NCI-H345 treated with DMSO at 0.1 percent for 48 hours (cell line): ENCODE data around the gene DNAH3.
"Not testable (repeated sequence)": the region's sequence is repeated elsewhere in the genome, so short reads cannot be mapped to it uniquely, and the experiment has no call there.

Experiments used
- DNase-seq: peaks from one replicate; lab custom pipeline; 2025; ENCODE audit not compliant: unreplicated experiment; lab: John Stamatoyannopoulos, UW

DNAH3 gene

DNA sequence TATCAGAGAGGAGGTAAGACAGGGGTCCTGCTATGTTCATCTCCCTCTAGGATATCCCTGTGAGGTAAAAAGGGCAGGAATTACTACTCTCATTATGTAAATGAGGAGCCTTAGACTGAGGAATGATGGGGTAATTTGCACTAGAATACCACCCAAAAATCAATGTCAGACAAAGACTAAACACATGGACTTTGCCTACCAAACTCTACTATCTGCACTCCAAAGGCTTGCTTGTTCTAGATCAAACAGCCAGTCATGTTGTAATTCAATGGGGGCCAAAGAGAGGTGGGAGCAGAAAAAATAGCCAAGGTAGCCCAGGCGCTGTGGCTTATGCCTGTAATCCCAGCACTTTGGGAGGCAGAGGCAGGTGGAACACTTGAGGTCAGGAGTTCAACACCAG lies 129.3 kb downstream of the DNAH3 start:
- DNase-seq, result no peak

DNA sequence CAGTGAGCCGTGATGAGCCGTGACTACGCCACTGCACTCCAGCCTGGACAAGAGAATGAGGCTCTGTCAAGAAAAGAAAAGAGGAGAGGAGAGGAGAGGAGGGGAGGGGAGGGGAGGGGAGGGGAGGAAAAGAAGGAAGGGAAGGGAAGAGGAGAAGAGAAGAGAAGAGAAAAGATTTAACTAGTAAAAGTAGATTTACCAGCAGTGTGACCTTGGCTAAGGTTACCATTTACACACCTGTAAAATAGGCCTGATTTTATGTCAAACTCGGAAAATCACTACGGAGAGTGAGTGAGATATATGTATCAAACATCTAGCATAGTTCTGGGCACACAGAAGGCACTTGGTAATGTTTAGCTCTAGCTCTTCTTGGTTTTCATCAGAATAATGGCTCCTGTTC lies 140.8 kb downstream of the DNAH3 start:
- no peak for DNase-seq

DNA sequence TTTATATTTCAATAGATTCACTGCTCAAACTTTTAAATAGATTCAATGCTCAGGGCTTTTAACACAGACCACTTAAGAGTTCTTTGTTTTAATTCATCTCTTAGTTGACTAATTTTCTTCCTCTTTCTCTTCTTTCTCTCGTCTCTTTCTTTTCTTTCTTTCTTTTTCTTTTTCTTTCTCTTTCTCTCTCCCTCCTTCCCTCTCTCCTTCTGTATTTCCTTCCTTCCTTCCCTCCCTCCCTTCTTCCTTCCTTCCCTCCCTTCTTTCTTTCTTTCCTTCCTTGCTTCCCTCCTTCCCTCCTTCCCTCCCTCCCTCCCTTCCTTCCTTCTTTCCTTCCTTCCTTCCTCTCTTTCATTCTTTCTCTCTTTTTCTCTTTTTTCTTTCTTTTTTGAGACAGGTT lies 145.6 kb downstream of the DNAH3 start:
- no peak for DNase-seq

DNA sequence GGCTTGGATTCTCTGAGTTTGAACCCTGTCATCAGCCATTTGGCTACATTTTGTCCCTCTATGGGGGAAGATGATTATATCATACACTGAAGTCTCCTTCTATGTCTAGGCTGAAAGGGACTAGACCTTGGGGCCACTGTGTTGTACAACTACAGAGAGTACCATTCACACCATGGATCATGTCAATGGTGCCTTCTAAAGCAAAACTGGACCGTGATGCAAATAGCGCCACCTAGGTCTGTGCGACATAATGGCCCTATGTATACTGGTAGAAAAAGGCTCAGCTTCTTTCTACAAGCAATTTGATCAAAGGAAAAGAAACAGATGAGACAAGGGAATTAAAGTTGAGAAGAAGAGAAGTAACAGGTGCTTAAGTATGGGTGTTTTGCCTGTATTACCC lies 149.4 kb downstream of the DNAH3 start:
- DNase-seq, result no peak

DNA sequence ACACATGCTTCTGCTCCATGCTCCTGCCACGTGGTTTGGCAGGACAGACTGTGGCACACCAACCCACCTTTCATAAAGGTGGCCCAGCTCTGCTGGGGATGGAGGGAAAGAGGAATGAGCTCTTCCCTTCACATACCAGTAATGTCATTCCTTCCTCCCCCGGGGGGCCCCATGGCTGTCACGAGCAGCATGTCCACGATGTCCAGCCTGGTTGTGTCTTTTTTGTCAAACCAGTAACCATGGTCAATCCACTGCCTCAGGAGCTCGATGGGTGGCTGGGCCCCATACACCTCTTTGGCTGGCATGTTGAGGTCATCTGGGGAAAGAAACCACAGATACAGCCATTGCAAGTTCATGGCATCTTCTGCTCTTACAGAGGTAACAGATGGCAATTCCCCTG lies 153.5 kb downstream of the DNAH3 start:
- DNase-seq, result no peak

DNA sequence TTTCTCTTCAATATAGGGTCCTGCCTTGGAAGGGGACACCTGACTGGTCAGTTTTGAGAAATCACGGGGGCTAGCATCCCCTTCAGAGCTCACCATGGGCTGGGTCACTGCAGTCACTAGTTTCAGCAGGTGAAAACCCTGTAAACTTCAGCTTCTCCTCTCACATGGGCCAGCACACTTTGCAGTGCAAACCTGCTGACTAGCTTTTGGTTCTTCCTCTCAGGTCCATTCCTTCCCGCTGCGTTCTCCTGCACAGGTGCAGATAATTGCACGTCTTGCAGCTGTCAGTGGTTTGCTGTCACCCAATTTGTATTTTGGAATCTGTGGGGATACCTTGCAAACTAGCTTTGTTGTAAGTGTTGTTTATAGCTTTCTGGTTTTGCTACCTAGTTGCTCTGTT lies 154.9 kb downstream of the DNAH3 start:
- no peak for DNase-seq

DNA sequence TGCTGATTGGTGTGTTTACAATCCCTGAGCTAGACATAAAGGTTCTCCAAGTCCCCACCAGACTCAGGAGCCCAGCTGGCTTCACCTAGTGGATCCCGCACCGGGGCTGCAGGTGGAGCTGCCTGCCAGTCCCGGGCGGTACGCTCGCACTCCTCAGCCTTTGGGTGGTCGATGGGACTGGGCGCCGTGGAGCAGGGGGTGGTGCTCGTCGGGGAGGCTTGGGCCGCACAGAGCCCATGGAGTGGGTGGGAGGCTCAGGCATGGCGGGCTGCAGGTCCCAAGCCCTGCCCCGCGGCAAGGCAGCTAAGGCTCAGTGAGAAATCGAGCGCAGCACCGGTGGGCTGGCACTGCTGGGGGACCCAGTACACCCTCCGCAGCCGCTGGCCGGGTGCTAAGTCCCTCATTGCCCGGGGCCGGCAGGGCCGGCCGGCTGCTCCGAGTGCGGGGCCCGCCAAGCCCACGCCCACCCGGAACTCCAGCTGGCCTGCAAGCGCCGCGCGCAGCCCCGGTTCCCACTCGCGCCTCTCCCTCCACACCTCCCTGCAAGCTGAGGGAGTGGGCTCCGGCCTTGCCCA lies 161.1 kb downstream of the DNAH3 start:
- not testable (repeated sequence) for DNase-seq

DNA sequence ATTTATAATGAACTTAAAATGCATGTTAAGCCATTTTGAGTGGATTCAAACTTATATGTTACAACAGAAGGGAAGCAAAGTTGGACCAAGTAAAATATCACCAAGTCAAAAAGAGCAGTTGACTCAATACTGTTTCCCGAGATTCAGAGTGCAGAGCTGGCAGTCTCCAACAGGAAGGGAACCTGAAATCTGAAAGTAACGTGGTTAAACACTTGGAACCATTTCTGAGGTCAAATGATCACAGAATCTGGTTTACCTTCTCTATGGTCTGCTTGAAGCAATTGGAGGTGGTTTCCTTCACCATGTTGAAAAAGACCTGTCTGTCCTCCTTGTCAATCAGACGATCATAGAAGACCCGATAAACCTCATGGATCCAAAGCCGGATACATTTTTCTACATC lies 163.6 kb downstream of the DNAH3 start:
- no peak for DNase-seq

DNA sequence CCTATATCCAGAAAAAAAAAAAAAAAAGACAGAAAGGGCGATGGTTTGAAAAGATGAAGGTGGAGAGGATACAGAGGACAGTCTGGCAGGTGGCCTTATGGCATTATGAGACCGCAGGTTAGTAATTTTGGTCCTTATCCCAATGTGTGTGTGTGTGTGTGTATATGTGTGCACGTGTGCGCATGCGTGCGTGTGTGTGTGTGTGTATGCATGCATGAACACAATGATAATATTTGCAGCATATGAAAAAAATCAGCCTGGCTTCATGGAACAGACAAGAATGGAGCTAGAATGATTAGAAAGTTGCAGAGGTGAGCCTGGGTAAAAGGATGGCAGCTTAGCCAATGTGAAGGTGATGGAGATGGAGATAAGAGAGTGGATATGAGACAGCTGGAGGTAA lies 166.6 kb downstream of the DNAH3 start:
- no peak for DNase-seq

DNA sequence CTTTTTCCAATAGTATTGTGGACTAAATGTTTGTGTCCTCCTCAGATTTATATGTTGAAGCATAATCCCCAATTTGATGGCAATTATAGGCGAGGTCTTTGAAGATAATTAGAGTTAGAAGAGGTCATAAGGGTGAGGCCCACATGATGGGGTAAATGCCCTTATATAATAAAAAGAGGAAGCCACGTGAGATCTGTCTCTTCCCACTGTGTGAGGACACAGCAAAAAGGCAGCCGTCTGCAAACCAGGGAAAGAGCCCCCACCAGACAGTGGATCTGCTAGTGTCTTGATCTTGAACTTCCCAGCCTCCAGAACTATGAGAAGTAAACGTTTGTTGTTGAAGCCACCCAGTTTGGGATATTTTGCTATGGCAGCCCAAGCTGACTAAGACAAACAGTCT lies 174.1 kb downstream of the DNAH3 start:
- no peak for DNase-seq

DNA sequence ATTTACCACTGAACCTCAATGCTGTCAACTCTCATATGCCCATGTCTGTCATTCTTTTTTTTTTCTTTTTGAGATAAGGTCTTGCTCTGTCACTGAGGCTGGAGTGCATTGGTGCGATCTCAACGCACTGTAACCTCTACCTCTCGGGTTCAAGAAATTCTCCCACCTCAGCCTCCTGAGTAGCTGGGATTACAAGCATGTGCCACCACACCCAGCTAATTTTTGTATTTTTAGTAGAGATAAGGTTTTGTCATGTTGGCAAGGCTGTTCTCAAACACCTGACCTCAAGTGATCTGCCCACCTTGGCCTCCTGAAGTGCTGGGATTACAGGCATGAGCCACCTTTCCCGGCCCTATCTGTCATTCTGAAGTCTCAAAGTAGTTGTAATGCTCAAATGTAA lies 177.4 kb downstream of the DNAH3 start:
- not testable (repeated sequence) for DNase-seq

DNA sequence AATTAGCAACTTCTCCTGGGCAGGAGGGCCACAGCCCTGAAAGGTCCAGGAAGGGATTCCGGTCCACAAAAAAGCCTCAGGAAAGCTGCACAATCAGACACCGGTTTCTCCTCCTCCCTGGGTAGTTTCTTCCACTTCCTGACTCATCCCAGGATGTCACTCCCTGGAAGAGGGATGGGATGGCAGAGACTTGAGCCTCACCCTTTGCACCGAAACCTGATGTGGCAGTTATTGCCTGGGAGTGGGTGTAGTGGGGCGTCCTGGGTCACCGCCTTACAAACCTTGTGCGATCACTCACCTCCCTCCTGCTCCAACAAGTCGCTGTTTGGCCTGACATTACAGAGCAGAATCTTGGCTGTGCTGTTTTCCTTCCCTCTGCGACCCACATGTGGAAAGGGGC lies 179.2 kb downstream of the DNAH3 start:
- no peak for DNase-seq

DNA sequence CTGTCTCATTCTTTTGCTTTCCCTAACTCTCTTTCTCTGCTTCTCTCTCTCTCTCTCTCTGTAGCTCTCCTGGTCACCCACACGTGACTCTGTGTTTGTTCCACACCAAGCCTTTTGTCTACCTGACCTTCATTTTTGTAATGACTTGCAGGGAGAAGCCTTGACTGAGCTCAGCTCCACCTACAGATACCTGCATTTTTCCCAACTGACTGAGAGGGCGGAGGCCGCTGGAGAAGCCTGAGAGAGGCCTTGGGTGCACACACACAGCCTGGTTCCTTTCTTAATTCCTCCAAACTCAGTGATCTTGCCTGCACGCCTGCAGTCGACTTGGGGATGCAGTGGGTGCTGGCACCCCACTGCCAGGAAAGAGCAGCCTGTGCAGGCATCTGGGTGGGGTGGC lies 181.3 kb downstream of the DNAH3 start:
- no peak for DNase-seq

DNA sequence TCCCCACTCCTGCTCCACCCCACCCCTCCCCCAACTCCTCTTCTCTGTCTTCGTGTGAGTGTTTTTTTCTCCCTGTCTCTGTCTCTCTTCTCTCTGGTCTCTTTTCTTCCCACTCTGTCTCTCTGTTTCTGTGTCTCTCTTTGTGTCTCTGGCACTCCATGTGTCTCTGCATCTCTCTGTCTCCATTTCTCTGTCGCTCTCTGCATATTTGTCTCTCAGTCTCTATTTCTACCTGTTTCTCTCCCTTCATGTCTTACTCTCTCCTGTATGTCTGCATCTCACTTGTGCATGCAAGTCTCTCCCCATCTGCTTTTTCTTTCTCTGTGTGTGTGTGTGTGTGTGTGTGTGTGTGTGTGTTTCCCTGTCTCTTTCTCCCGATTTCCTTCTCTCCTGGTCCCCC lies 181.9 kb downstream of the DNAH3 start:
- no peak for DNase-seq

DNA sequence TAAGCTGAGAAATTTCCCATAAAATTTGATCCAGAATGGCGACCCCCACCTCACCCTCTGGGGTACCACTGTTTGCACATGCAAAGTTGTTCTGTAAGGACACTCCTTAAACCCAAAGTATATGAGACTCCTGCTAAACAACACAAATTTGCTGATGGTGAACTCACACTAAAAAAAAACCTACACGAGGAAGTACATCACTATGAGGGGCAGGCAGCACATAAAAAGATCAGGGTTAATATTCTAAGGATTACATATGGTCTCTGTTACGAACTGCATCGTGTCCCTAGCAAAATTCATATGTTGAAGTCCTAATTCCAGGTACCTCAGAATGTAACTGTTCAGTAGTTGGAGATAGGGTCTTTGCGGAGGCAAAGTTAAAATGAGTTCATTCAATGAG lies 189.7 kb downstream of the DNAH3 start:
- no peak for DNase-seq

DNA sequence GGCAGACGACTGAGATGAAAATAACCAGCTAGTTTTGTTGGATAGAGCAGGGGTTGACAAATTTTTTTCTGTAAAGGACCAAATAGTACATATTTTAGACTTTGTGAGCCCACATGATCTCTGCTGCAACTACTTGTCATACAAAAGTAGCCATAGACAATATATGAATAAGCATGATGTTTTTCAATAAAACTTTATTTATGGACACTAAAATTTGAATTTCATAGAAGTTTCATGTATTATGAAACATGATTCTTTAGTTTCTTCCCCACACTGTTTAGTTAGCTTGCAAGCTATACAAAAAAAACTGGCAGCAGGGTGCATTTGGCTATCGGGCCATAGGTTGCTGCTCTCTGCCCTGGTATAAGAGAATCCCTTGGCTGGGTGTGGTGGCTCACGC lies 193.5 kb downstream of the DNAH3 start:
- no peak for DNase-seq

DNA sequence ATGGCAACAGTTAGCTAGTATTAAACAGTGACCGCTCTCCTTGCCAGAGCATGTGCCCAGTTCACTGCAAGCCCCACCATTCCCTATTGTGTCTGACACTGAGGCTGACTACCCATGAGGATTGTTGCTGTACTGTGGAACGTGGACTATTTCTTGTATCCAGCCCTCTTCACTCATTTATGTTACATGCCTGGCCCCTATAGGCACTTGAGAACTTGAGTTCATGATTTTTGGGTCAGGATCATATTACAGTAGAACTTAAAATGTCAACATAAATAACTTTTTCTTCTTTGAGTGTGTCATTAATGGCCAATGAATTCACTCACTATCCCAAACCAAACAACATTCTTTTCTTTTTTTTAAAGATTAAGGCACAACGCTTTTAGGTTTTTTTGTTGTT lies 194.3 kb downstream of the DNAH3 start:
- DNase-seq, result no peak

DNA sequence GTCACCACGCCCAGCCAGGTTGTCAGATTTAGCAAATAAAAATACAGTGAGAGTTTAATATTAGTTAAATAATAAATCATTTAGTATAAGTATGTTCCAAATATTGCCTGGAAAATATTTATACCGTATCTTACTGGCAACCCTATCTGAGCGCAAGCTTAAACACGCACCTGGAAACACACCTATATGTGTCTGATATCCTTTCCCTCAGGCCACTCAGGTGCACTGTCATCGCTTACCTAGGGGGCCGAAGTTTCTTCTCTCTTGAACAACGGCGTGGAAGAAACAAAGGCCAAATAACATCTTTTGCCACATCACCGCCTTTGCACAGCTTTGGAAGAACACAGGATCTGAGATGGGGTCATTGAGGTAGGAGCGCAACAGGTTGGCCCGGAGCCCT lies 196.1 kb downstream of the DNAH3 start:
- no peak for DNase-seq

DNA sequence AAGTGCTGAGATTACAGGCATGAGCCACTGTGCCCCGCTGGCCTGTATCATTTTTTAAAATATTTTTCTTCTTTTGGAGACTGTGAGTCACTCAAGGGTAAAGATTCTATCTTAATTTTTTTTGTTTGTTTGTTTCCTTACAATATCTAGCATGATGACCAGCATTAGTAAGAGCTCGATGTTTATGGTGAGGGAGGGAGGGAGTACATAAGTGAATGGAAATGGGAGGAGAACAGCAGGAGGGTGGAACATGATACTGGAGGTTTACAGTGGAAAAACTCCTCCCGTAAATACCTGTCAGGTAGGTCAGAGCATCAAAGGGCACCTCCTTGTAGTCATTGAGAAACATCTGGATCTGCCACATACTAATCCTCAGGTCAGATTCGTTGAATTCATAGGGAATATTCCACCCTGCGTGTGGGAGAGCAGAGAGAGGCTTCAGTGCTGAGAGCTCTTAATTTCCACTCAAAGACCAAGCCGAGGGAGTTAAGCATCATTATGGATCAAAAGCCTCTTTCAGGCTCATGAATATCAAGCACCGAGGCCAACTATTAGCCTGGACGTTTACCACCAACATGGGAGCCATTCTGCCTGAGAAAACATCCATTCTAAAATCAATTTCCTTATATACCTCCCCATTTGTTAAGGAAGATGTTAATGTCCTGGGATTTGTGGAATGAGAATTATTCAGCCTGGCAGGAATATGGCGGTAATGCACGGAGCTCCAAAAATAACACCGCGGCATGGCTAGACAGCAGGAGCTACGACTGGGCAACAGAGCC lies 198.3 kb downstream of the DNAH3 start:
- no peak for DNase-seq

DNA sequence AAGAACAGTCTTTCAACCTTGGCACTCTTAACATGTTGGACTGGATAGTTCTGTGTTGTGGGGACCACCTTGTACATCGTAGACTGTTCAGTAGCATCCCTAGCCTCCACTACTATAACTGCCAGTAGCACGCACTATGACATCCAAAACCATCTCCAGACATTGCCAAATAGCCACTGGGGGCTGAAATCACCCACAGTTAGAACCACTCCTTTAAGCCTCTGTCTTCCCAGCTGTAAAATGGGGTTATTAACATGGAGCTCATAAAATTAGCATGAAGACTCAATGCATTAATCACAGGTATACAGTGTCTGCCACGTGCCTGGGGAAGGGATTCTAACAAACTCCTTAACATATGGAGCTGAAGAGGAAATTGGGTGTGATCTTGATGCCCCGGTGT lies 200.4 kb downstream of the DNAH3 start:
- no peak for DNase-seq

DNA sequence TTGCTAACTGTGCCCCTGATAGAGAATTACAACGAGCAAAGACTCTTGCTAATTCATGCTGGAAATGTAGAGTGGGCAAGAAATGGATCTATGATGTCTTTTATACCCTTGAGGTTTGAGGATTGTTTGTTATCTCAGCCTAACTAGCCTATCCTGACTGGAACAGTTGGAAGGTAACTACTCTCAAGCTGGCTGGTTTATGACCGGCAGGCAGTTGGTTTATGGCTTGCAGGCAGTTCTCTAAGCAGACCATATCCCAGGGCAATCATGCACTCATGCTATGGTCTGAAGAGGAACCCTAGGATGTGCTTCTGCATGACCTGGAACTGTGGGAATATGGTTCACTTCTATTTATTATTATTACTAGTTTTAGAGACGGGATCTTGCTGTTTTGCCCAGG lies 201.0 kb downstream of the DNAH3 start:
- DNase-seq, result no peak

DNA sequence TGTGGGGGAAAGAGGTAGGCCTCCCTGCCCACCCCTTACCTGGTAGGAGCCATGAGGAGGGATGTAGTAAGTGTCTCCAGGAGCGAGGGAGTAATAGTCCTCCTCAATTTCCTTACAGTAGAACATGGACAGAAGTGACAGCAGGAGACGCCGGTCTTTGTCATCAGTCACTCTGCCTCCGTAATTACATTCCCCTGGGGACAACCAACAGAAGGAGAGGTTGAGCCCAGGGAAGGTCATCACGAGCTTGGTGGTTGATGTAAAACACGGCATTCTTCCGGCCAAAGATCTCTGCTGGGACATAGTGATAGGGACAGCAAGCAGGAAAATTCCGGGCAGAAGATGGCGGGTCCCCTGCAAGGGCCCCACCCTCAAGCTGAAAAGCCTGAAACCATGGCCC lies 202.2 kb downstream of the DNAH3 start:
- DNase-seq, result no peak

DNA sequence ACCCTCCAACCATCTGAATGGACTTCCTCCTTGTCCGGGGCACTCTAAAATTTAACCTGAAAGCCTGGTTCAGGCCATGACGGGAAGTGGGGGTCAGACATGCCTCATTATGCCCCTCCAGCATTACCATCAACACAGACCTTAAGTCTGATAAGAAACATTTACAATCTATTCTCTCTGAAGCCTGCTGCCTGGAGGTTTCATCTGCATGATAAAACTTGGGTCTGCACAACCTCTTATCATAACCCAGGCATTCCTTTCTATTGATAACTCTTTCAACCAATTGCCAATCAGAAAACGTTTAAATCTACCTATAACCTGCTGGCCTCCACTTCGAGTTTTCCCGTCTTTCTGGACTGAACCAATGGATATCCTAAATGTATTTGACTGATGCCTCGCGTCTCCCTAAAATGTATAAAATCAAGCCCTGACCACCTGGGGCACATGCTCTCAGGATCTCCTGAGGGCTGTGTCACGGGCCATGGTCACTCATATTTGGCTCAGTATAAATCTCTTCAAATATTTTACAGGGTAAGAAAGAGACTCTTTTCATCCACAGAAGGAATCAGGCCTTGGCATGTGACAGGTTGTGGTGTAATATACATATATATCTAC lies 204.5 kb downstream of the DNAH3 start:
- no peak for DNase-seq
